ENCODE data around the gene HOXA13.

The HOXA13 gene

GRCh38 chr7:27170426-27171324 lies 29.2 kb downstream of the HOXA13 start:
- peak overlapping the region; percentile 96 for H3K27ac ChIP-seq
- CTCF ChIA-PET = interaction anchor here (0.7 to 4.1 kb wide), 3 partner anchors 9 to 604 kb away, joined by 3 to 30 read pairs (median 3); no protein-coding TSS in a partner anchor
- POLR2A ChIA-PET (ENCODE audit: low non-redundant PET) = no interaction called here

DNA sequence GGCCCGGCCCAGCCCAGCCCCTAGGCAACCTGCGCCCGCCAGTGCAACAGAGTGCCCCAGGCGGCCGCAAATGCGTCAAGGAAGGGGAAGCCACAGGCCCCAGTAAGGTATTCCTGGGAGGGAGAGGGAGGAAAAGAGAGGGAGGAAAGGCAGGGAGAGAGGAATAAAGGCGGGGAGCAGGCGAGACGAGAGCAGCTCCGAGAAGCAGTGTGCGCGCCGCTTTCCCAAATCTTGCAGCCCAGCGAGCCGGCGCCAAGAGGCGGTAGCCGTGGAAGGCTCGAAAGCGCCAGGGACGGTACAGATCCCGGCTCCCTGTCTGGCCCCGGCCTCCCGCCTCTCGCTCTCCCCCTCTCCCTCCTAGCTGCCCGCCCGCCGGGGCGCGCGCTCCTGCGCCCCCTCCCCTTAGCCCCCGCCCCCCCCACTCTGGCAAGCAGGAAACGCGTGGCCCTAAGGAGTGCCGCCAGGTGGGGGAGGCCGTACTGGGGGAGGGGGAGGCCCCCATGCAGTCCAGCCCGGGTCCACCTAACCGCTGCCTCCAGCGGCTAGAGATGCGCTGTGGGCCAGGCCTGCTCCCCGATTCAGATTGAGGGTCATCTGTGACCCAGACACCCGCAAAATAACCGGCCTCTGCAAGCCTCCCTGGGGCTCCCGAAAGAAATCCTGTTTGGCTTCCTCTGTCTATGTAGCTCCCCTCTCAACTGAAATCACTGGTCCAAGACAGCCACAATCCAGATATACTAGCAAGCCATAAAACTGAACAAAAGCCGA lies 30.0 kb downstream of the HOXA13 start:
- ChIA-PET CTCF (interaction anchor here (0.7 to 4.1 kb wide), 3 partner anchors 10 to 605 kb away, joined by 3 to 30 read pairs (median 3); no protein-coding TSS in a partner anchor), POLR2A (ENCODE audit: low non-redundant PET) (no interaction called here)
- TF ChIP-seq, protein P1, sequence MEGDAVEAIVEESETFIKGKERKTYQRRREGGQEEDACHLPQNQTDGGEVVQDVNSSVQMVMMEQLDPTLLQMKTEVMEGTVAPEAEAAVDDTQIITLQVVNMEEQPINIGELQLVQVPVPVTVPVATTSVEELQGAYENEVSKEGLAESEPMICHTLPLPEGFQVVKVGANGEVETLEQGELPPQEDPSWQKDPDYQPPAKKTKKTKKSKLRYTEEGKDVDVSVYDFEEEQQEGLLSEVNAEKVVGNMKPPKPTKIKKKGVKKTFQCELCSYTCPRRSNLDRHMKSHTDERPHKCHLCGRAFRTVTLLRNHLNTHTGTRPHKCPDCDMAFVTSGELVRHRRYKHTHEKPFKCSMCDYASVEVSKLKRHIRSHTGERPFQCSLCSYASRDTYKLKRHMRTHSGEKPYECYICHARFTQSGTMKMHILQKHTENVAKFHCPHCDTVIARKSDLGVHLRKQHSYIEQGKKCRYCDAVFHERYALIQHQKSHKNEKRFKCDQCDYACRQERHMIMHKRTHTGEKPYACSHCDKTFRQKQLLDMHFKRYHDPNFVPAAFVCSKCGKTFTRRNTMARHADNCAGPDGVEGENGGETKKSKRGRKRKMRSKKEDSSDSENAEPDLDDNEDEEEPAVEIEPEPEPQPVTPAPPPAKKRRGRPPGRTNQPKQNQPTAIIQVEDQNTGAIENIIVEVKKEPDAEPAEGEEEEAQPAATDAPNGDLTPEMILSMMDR (conservative IDR thresholded peaks at IDR 0.05; ENCODE audit: low read depth) = no peak
- H3K27ac ChIP-seq = peak overlapping the region; percentile 96
- no peak for DNase-seq (ENCODE audit: low spot score)

More at GRCh38 chr7:27170426-27171324, 29.2 kb downstream of the HOXA13 start:
- TF ChIP-seq, protein P1 (conservative IDR thresholded peaks at IDR 0.05; ENCODE audit: low read depth) = no peak
- no peak for DNase-seq (ENCODE audit: low spot score)

DNA sequence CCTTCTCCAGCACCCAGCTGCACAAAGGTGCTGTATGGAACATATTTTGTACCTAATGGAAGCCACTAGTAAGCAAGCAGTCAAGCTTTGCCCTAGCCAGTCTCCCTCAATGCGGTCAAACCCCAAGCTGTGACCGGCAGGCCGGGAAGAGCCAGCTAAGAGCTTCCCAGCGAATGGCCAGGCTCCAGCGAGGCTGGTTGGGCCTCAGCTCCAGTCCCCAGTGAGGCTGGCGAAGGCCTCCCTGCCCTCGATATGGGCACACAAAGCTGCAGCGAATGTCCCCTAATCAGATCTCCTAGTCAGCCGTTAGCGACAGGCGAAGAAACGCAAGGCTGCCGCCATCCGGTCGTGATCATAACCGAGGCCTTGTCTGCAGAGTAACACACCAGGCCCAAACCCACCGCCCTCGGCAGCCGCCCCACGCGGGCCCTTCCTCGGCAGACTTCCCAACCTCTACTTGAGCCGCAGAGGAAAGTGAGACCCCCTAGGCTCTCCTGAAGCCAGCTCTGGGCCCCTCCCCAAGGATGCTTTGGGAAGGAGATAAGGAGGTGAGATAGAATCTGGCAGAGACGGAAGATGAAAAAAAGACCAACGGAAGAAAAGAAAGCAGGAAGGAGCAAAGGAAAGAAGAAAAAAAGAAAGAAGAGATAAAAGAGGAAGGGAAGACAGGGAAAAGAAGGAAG lies 31.5 kb downstream of the HOXA13 start:
- ChIA-PET POLR2A (ENCODE audit: low non-redundant PET) (interaction anchor here (0.6 kb wide), 1 partner anchor 37 kb away, joined by 3 read pairs; no protein-coding TSS in a partner anchor), CTCF (interaction anchor here (0.5 to 4.1 kb wide), 4 partner anchors 11 to 883 kb away, joined by 3 to 30 read pairs (median 4); partner anchors contain the start of gene HOXA3)
- no peak for DNase-seq (ENCODE audit: low spot score)
- TF ChIP-seq, protein P1 (conservative IDR thresholded peaks at IDR 0.05; ENCODE audit: low read depth) = peak; percentile 52; the same call in 1 of the 2 replicates
- H3K27ac ChIP-seq = peak overlapping the region; percentile 96

DNA sequence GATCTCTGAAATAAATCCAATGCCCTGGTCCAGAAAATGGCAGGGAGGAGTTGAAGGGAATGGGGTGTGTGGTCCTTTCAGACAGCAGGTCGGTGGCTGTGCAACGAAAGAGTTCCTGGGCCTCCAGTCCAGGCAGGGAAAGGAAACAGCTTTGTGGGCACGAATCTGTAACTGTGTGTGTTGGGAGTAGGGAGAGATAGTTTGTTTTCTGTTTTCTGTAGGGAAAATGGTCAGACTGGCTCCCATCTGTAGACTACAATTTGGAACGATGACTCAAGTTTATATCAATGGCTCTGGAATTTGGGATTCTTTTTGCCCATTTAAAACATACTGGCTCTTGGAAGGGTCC lies 32.0 kb downstream of the HOXA13 start:
- CTCF ChIA-PET = interaction anchor here (0.6 to 4.1 kb wide), 4 partner anchors 12 to 308 kb away, joined by 3 to 30 read pairs (median 3); partner anchors contain the start of gene HOXA3
- TF ChIP-seq, protein P1 (conservative IDR thresholded peaks at IDR 0.05; ENCODE audit: low read depth) = no peak
- POLR2A ChIA-PET (ENCODE audit: low non-redundant PET) = no interaction called here
- DNase-seq (ENCODE audit: low spot score) = no peak
- H3K27ac ChIP-seq = peak overlapping the region; percentile 96

GRCh38 chr7:27166531-27167505 lies 33.1 kb downstream of the HOXA13 start:
- DNase-seq (ENCODE audit: low spot score) = no peak
- TF ChIP-seq, protein P1 (conservative IDR thresholded peaks at IDR 0.05; ENCODE audit: low read depth) = no peak
- ChIA-PET POLR2A (ENCODE audit: low non-redundant PET) (no interaction called here), CTCF (interaction anchor here (0.6 to 1.4 kb wide), 5 partner anchors 12 to 43 kb away, joined by 3 to 5 read pairs (median 4); no protein-coding TSS in a partner anchor)
- H3K27ac ChIP-seq = peak overlapping the region; percentile 96
